GM19351 (cell line): Measurements from ENCODE around the gene WNT9A.
"Not testable (repeated sequence)": the region's sequence is repeated elsewhere in the genome, so short reads cannot be mapped to it uniquely, and the experiment has no call there.

Source experiments
- ATAC-seq: cut with Tn5 transposase; IDR thresholded peaks from one replicate; pipeline ENCODE4 v1.9.1; 2021; ENCODE audit warnings: mild to moderate bottlenecking, moderate library complexity; ENCODE audit not compliant: unreplicated experiment

Gene WNT9A

GRCh38 chr1:227912866-227913265 is 34.9 kb downstream of the WNT9A start:
- ATAC-seq = no peak

DNA sequence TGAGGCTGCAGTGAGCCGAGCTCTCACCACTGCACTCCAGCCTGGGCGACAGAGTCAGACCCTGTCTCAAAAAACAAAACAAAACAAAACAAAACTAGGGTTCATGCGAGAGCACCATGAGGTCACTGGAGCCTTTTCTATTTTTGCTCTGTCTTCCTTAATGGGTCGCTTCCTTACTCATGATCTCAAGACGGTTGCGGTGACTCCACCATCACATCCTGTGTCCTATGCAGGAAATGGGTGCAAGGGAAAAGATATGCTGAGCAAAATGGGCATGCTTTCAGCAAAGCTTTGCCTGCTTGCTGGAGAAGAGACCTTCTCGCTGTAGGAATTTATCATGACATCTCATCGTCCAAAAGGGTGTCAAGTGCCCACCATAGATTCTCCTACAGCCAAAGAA is 36.4 kb downstream of the WNT9A start:
- no peak for ATAC-seq

GRCh38 chr1:227910511-227911153 is 37.1 kb downstream of the WNT9A start:
- no peak for ATAC-seq

- ATAC-seq = not testable (repeated sequence)
These were observed 37.8 kb downstream of the WNT9A start for GRCh38 chr1:227909923-227910328.

DNA sequence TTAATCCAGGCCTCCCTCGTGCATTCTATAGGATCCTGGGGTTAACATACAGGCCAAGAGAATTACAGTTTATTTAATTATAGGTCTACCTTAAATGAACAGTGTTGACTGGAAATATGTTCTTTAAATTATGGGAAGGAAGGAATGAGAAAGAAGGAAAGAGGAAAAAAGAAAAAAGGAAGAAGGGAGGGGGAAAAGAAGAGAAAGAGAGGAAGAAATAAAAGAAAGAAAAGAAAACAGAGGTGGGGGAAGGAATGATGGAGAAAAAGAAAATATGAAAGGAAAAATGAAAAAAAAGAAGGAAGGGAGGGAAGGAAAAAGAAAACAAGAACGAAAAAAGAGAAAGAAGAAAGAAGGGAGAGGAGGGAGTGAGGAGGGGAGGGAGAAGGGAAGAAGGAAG is 38.5 kb downstream of the WNT9A start:
- no peak for ATAC-seq

GRCh38 chr1:227908359-227908758 is 39.4 kb downstream of the WNT9A start:
- no peak for ATAC-seq

DNA sequence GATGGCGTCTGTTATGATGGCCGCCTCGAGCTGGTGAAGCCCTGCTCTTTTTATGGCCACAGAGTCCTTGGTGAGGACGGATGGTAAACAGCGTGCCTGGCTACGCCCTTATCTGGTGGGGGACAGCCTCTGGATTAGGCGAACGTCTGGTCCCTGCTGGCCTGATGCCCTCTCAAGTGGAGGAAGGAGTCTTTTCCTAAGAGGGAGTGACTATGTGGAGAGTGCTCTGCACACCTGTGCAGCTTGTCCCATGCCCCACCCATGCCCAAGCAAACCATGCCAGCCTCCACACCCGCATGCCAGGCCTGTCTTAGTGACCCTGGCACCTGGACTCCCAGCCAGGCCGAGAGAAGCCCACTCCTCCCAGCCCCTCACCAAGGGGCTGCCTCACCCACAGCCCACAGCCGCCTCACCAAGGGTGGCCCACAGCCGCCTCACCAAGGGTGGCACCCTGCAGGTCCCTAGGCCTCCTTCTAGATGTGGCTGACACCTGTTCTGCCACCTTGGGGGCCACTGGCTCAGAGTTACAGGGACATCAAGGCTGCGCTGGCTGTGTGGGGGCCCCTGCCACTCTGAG is 40.2 kb downstream of the WNT9A start:
- ATAC-seq = no peak

GRCh38 chr1:227906550-227907071 is 41.1 kb downstream of the WNT9A start:
- ATAC-seq = no peak

GRCh38 chr1:227905573-227906487 is 41.9 kb downstream of the WNT9A start:
- no peak for ATAC-seq

- ATAC-seq = no peak
These were observed 43.0 kb downstream of the WNT9A start for GRCh38 chr1:227904541-227905335.

- no peak for ATAC-seq
These were observed 43.9 kb downstream of the WNT9A start for GRCh38 chr1:227903614-227904501.

DNA sequence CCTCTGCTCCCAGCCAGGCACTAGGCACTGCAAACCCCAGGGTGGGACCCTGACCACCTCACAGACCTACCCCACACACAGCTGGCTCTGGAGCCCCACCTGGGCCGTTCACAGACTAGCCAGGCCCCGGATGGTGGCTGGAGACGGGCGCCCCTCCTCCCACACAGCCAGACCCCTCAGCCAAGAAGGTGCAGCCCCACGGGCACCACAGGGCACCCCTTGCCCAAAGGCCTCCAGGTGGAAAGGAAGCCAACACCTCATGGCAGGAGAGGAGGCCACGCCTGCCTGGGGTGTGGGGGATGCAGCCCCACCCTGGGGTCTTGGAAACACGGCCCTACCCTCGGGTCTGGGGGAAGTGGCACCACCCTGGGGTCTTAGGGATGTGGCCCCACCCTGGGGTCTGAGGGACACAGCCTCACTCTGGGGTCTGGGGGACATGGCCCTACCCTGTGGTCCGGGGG is 44.6 kb downstream of the WNT9A start:
- no peak for ATAC-seq

DNA sequence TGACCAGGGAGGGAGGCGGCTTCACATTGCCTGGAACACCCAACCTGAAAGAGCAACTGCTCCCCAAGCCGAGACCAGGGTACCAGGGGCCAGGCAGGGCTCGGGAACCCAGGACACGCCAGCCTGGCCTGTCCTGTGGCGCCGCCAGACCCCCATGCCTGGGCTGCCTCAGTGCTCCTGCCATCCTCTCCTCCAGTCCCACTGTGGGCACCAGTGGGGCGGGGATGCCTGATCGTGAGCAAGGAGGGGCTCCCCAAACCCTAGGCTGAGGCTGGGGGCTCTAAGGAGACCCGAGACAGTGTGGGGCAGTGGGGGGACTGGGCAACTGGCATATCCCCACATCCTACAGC is 45.1 kb downstream of the WNT9A start:
- no peak for ATAC-seq

DNA sequence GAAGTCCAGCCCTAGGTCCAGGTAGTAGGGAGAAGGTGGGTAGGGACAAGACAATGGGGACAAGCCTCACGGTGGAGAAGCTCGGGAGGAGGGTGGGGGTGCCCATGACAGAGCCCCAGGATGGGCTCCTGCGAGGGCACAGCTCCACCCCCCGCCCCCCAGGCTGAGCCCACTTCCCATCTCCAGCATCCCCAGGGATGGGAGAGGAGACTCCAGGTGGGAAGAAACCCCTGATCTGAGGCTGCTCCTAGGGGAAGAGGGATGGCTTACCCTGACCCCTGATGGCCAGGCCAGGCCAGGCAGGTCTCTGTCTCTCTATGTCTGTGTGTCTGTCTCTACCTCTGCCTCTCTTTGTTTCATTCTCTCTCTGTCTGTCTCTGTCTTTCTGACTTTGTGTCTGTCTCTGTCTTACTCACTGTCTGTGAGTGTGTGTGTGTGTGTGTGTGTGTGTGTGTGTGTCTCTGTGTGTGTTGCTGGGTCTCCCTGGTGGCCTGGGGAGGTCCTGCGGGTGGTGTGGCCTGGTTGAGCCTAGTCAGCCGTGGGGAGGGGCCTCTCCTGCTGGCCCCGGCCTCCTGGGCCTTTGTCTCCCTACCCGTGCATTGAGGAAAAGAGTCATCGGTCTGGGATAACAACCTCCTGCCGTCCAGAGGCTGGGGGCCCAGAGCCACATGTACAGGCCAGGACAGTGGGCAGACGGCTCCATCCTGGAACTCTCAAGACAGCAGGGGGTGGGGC is 45.7 kb downstream of the WNT9A start:
- no peak for ATAC-seq

DNA sequence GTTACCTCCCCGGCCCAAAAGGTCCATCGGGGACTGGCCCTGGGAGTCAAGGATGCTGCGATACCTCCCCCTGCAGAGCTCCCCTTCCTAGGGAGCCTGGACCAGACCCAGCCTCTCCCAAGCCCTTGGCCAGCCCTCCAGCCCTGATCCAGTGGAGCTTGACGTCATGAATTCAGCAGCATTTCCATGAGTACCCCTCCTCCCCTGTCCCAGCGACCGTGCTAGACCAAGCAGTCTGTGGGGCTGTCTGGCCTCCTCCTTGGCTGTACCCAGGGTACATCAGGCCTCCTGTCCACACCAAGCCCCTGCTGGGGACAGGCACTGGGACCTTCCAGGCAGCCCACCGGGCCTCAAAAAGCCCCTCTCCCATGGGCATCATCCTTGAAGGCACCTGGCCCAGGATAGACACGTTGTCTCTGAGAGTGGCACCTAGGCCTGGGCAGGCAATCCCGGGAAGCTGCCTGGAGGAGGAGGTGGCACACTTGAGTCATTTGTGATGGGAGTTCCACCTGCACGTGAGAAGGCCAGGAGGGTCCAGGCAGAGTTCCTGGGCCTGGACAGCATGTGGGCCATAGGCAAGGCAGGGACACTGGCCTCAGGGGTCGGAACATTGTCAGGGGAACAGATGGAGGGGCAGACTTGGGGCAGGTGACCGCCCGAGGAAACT is 46.4 kb downstream of the WNT9A start:
- ATAC-seq = no peak

- ATAC-seq = no peak
These were observed 47.1 kb downstream of the WNT9A start for GRCh38 chr1:227900571-227901051.

DNA sequence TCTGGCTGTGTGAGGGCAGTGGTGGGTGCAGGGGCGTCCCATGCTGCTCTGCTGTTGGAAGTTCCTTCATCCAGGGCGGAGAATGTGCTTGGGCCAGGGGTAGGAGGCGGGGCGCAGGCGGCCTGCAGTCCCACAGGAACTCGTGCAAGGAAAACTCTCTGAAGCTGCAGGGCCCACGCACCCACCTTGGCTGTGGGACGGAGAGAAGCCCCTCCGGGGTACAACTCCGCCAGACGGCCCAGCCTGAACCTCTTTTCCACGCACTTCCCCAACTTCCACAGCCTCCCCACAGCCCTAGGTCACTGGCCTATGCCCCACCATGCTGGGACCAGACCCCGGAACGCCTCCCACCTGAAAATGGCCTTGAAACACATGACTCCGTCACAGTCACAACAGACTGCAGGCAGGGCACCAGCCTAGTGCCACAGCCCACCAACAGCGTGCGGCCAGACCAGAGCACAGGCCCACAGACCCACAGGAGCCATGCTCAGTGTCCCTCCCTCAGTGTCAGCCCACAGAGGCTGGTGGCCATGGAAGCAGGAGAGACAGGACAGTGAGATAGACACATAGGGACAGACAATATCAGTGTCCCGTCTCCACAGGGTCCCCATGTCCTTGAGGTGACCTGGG is 47.8 kb downstream of the WNT9A start:
- no peak for ATAC-seq
